AG08395 (cell line): ENCODE measurements around the gene PPP3CB.
A peak's percentile ranks its signal among the peaks of the same experiment; 100 is the strongest.
"Not testable (repeated sequence)": the region's sequence is repeated elsewhere in the genome, so short reads cannot be mapped to it uniquely, and the experiment has no call there.

ENCODE experiments used
- DNase-seq: peaks from one replicate; pipeline ENCODE4 v3.0.0; 2012; ENCODE audit warnings: mixed read lengths, low spot score

The PPP3CB gene

DNA sequence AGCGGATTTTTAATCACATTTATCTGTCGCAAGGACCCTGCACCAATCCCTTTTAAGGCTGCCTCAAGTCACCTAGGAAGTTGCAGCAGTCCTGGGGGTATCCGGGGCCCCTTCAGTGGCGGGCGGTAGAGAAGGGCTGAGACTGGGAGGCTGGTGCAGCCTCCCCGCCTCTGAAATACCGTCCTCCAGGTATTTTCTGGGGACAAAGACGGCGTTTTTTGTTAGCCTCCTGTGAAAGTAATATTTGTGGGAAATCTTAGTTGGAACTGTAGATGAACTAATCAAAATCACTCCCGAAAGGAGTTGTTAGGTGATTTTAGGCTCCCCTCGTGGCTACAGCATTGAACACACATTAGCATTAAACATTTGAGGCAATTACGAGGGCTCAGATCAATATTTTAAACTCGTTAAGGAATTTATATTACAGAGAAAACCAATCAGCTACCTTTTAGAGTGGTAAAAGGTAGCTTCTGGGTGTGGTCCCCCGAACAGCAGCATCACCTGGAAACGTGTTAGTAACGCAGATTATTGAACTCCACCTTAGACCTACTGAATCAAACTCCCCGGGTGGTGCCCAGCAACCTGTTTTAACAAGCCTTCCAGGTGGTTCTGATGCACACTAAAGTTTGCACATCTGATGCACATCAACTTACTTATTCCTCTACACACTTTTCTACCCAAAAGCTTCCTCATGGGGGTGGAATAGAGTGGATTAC lies 81.4 kb downstream of the PPP3CB start:
- DNase-seq: no peak

DNA sequence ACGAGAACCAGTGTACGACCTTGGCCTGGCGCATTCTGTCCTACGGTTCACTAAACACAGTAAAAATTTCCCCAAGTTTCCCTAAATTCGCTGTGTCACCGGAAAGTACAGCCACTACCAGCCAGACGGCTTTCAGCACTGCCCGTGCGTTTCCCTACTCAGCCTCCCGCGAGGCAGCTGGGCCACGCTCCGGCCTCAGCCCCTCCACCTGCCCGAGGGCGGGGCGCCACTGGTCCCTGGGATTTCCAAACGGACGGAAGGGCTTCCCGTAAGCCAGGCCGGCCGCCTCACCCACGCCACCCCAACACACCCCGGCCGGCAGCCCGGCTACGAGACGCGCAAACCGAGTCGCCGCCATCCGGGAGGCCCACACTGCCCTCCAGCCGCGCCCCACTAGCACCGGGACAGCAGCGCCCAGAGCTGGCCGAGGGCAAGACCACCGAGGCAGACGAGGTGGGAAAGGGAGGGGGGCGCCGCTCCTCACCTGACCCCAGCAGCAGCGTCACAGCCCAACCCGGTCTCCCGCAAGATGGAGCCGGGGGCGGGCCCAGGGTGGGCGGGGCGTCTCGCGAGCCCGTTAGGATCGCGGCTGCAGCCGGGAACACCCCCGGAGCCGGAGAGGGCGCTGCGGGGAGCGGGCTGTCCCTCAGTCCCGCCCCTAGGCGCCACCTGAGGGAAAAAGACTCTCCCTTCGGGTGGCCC lies 82.1 kb downstream of the PPP3CB start, which contains the start of gene ANXA7:
Gene ANXA7 (minus strand): TSS at position 531 of the 702 bp plus-strand sequence. CDS start 13,202 bp downstream, outside the sequence.
- DNase-seq: peak; percentile 98

DNA sequence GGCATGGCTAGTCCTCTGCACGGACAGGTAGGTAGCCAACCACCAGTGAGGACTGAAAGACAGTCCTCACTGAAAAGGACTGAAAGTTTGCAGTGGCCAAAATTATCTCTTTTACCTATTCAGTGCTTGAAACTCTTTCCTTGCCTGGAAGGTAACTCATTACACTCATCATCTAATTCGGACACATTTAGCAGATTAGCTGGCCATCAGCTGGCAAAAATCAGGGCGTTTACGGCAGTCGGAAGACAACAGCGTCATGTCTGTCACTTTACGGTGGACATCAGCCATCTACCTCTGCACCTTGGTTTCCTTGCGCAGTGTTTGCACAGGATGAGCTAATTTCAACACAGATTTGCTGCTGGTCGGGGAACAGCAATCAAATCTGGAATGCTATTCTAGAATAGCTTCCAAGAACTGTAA lies 82.7 kb downstream of the PPP3CB start:
- peak; percentile 28 for DNase-seq

DNA sequence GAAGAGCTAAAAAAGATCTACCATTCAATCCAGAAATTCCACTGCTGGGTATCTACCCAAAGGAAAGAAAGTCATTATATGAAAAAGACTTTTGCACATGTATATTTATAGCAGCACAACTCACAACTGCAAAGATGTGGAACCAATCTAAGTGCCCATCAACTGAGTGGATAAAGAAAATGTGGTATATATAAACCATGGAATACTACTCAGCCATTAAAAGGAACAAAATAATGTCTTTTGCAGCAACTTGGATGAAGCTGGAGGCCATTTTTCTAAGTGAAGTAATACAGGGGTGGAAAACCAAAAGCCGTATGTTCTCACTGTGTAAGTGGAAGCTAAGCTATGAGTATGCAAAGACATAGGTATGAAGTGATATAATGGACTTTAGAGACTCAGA lies 84.9 kb downstream of the PPP3CB start:
- no peak for DNase-seq

DNA sequence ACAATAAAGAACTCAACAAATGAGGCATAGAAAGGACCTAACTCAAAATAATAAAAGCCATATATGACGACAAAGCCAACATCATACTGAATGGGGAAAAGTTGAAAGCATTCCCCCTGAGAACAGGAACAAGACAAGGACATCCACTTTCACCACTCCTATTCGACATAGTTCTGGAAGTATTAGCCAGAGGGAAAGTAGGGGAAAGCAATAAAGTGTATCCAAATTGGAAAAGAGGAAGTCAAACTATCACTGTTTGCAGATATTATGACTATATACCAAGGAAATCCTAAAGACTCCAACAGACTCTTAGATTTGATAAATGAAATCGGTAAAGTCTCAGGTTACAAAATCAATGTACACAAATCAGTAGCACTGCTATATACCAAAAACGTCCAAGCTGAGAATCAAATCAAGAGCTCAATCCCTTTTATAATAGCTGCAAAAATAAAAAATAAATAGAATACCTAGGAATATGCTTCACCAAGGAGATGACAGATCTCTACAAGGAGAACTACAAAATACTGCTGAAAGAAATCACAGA lies 86.8 kb downstream of the PPP3CB start:
- DNase-seq: no peak

DNA sequence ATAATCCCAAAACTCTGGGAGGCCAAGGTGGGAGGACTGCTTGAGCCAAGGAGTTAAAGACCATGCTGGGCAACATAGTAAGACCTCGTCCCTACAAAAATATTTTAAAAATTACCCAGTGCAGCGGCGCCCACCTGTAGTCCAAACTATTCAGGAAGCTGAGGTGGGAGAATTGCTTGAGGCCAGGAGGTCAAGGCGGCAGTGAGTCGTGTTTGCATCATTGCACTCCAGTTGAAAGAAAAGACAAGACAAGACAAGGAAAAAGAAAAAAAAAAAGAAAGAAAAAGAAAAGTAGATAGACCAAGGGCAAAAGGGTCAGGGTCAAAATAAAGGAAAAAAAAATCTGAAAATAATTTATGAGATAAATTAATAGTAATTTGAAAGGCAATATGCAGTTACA lies 87.8 kb downstream of the PPP3CB start:
- DNase-seq: no peak

DNA sequence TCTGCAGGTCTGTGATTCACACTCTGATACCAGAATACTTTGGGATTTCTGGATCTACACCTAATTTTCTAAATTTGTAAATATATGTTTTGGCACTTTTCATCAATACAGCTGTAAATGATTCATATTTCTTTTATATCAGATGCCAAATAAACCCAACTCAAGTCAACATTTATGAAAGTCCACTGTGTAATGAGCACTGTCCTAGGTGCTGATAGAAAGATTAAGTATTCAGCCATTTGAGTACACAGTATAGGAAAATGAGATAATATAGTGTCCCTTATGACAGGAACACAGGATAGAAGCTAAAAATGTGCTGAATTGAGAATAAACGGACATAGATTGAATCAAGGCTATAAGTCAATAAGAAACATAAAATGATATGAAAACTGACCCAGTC lies 88.3 kb downstream of the PPP3CB start:
- no peak for DNase-seq

DNA sequence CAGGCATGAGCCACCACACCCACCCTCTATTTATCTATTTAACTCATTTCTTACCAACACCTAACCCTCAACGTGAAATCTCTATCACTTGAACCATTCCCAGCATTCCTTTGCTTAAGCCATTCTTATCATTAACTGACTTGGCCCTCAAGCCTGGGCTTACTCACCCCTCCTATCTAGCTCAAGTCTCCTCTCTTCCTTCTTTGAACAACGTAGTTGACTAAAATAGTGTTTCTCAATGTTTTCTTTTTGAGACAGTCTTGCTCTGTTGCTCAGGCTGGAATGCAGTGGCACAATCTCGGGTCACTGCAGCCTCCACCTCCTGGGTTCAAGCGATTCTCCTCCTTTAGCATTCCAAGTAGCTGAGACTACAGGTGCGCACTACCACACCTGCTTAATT lies 89.0 kb downstream of the PPP3CB start:
- no peak for DNase-seq

DNA sequence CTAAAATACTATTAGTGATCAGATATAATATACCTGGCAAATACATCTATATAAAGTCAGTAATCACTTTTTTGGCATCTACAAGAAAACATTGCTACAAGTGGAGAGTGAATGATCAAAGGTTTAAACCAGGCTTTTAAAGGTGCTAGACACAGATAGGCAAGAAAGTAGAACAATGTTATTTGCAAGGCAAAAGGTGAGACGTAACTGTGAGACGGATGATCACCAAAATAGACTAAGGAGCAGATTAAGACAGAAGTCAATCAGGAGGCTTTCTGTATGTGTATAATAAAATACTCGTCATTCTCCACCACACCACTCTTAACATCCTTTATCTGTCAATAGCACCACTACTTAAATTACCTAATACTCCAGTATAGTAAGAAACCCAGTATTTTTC lies 90.3 kb downstream of the PPP3CB start:
- no peak for DNase-seq

DNA sequence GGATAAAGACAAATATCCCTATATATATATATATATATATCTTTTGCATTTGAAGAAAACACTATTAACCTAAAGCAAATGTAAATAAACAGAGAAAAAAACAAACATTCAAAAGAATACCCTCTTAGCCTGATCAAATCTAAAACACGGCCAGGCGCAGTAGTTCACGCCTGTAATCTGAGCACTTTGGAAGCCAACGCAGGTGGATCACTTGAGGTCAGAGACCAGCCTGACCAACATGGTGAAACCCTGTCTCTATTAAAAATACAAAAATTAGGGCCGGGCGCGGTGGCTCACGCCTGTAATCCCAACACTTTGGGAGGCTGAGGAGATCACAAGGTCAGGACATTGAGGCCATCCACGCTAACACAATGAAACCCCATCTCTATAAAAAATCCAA lies 91.1 kb downstream of the PPP3CB start:
- no peak for DNase-seq

DNA sequence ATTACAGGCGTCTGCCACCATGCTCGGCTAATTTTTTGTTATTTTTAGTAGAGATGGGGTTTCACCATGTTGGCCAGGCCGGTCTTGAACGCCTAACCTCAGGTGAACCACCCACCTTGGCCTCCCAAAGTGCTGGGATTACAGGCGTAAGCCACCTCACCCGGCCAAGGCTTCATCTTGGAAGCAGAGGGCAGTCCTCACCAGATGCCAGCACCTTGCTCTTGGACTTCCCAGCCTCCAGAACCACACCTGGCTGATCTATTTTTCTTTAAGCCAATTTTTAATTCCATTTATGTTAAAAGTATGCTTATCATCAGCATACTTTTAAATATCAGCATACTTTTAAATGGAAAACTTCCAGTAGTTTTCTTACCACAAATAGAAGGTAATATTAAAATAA lies 94.2 kb downstream of the PPP3CB start:
- no peak for DNase-seq

DNA sequence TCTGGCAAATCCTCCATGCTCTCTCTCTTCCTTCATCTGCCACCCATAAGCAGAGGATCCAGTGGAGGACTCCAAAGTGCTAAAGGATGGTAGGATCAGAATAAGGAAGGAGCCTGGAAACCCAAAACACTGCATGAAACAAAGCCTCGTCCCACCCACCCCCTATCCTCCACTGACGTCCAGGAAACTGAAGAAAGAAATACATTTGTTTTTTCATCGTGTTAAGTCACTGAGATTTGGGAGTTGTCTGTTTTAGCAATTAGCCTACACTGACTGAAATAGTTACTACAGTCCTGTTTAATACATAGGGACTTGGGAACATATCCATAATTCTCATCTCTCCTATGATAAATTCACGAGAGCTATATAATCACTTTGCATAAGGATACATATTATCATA lies 96.8 kb downstream of the PPP3CB start:
- no peak for DNase-seq

DNA sequence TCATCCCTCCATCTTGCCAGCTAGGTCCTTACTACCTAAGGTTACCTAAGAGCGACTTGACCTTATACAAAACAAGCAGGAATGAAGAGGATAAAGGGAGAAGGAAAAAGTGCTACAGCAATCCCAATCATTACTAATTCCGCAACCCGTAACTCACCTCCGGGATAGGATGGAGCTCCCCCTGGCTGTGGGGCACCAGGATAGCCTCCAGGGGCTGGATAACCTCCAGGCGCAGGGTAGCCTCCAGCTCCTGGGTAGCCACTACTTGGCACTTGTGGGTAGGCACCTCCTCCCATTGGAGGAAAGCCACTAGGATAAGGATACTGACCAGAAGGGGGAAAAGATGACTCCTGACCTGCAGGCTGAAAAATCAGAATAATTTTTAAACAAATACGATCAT lies 97.8 kb downstream of the PPP3CB start:
- DNase-seq: no peak

DNA sequence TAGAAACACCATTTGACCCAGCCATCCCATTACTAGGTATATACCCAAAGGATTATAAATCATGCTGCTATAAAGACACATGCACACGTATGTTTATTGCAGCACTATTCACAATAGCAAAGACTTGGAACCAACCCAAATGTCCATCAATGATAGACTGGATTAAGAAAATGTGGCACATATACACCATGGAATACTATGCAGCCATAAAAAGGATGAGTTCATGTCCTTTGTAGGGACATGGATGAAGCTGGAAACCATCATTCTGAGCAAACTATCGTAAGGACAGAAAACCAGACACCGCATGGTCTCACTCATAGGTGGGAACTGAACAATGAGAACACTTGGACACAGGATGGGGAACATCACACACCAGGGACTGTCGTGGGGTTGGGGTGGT lies 101.5 kb downstream of the PPP3CB start:
- DNase-seq: not testable (repeated sequence)

DNA sequence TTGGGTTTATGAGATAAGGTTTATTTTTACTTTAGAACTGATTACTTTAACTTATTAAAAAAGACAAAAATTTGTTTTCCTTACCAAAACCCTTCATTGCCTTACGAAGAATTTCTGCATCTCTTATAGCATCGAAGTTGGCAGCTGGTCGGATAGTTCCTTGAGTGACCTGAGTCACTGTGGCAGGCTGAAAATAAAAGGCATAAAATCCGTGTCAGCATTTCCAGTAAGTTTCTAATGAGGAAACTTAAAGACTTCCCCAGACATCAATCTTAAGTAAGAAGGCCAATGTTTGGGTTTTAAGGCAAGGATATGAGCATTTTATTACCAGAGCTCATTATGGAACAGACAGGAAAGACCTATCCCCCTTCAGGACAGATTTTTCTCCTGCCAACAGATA lies 107.6 kb downstream of the PPP3CB start:
- DNase-seq: no peak

DNA sequence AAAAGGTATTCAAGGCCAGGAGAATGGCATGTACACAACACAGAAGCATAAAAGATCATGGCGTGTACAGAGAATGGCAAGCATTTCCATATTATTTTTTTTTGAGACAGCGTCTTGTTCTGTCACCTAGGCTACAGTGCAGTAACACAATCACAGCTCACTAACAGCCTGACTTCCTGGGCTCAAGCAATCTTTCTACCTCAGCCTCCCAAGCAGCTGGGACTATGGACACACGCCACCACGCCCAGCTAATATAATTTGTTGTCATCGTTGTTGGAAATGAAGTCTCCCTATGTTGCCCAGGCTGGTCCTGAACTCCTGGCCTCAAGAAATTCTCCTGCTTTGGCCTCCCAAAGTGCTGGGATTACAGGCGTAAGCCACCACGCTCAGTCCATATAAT lies 109.2 kb downstream of the PPP3CB start:
- DNase-seq: no peak
